Activated CD8-positive, alpha-beta memory T cell treated with anti-CD3 and anti-CD28 coated beads, Interleukin-2, amount 50 U/mL, for 1 hour (primary cell): ENCODE results near the gene SGK1.

Experiments
- DNase-seq: peaks from one replicate; pipeline ENCODE4 v3.0.0-alpha.2; 2020; ENCODE audit errors: extremely low read depth

SGK1 gene

GRCh38 chr6:134123666-134124208 lies 194.2 kb downstream of the SGK1 start:
- DNase-seq = no peak

GRCh38 chr6:134122775-134123174 lies 195.1 kb downstream of the SGK1 start:
- no peak for DNase-seq

DNA sequence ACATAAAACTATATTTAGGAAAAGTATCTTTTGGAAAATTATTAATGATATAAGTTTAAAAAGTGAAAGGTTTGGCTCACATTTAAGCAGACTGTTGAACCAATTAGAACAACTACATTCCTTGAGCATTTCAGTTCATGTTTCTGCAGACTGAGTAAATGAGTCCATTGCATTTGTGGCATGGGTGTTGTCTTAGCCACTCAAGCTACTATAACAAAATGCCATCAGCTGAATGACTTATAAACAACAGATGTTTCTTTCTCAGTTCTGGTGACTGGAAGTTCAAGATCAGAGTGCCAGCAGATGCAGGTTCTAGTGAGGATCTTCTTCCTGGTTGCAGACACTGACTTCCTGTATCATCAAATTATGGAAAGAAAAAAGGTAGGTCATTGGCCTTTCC lies 198.4 kb downstream of the SGK1 start:
- DNase-seq = no peak
